MM.1S (cell line): Measurements from ENCODE around the gene PLCB1.

Experiments used
- DNase-seq: peaks from one replicate; pipeline ENCODE4 v3.0.0-alpha.2; 2015
- H2AFZ ChIP-seq: fragments of 300-600 bp; sonication (generic); 2 replicates; pipeline ENCODE4 v1.6.0; 2016; ENCODE audit warnings: antibody characterized with exemption, low read length
- H3F3A ChIP-seq: fragments of 300-600 bp; sonication (generic); 2 replicates; pipeline ENCODE4 v1.6.1; 2016; ENCODE audit warnings: mild to moderate bottlenecking, antibody characterized with exemption, low read length, moderate library complexity, mixed read lengths; ENCODE audit not compliant: insufficient read depth
- H3K27ac ChIP-seq: fragments of 300-600 bp; sonication (generic); 2 replicates; pipeline ENCODE4 v1.5.1; 2016; ENCODE audit warnings: mild to moderate bottlenecking, low read length
- H3K27me3 ChIP-seq: fragments of 300-600 bp; sonication (generic); replicated peaks from 2 replicates; pipeline ENCODE4 v1.6.0; 2016; ENCODE audit warnings: low read length; ENCODE audit not compliant: insufficient read depth
- H3K36me3 ChIP-seq: fragments of 300-600 bp; sonication (generic); replicated peaks from 2 replicates; pipeline ENCODE4 v1.6.1; 2016; ENCODE audit warnings: mild to moderate bottlenecking, low read length, mixed read lengths; ENCODE audit not compliant: insufficient read depth
- H3K4me1 ChIP-seq: fragments of 300-600 bp; sonication (generic); 2 replicates; pipeline ENCODE4 v1.6.1; 2016; ENCODE audit warnings: low read length, mixed read lengths
- H3K4me2 ChIP-seq: fragments of 300-600 bp; sonication (generic); 2 replicates; pipeline ENCODE4 v1.6.0; 2016; ENCODE audit warnings: low read depth, low read length
- H3K4me3 ChIP-seq: fragments of 300-600 bp; sonication (generic); 2 replicates; pipeline ENCODE4 v1.5.1; 2016; ENCODE audit warnings: low read length, mixed read lengths
- H3K79me2 ChIP-seq: fragments of 300-600 bp; sonication (generic); 2 replicates; pipeline ENCODE4 v1.6.1; 2016; ENCODE audit warnings: mixed run types, low read length, mixed read lengths
- H3K9ac ChIP-seq: fragments of 300-600 bp; sonication (generic); 2 replicates; pipeline ENCODE4 v1.6.1; 2016; ENCODE audit warnings: low read length, mixed read lengths
- H3K9me2 ChIP-seq: fragments of 300-600 bp; sonication (generic); replicated peaks from 2 replicates; pipeline ENCODE4 v1.6.1; 2016; ENCODE audit warnings: mild to moderate bottlenecking, low read length, mixed read lengths; ENCODE audit not compliant: insufficient read depth
- H3K9me3 ChIP-seq: fragments of 300-600 bp; sonication (generic); replicated peaks from 2 replicates; pipeline ENCODE4 v1.6.1; 2016; ENCODE audit warnings: mild to moderate bottlenecking, low read length, mixed read lengths; ENCODE audit not compliant: insufficient read depth
- H4K20me1 ChIP-seq: fragments of 300-600 bp; sonication (generic); 2 replicates; pipeline ENCODE4 v1.6.1; 2016; ENCODE audit warnings: mild to moderate bottlenecking, low read length, moderate library complexity, mixed read lengths; ENCODE audit not compliant: insufficient read depth
- CTCF ChIP-seq: fragments of 300-600 bp; sonication (generic); IDR thresholded peaks from 2 replicates; pipeline ENCODE4 v1.5.1; 2016; ENCODE audit warnings: antibody characterized with exemption, low read length, mixed read lengths
- EZH2 ChIP-seq: fragments of 300-600 bp; sonication (generic); optimal IDR thresholded peaks from 2 replicates; pipeline ENCODE3; 2017; ENCODE audit warnings: low read depth, mild to moderate bottlenecking, antibody characterized with exemption, low read length, mixed read lengths
- EZH2phosphoT487 ChIP-seq: fragments of 300-600 bp; sonication (generic); IDR thresholded peaks from 2 replicates; pipeline ENCODE4 v1.6.1; 2018; ENCODE audit warnings: antibody characterized with exemption, low read length

Gene PLCB1

DNA sequence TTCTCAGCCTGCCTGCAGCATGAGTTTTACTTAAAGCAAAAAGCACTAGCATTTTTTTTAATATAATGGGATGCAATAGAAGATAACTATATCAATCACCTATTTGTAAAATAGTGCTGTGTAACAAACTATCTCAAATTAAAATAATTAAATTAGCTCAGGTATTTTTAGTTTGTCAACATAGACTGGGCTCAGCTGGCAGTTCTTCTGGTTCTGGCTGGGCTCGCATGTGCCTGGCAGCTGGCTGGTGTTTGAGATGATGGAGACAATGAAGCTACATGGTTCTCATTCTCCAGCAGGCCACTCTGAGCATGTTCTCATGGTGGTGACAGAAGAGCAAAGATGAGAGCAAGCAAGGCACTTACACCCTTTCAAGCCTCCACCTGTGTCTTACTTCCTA lies 181.0 kb downstream of the PLCB1 start:
- no peak overlapping the region for H3K9ac ChIP-seq
- no peak overlapping the region for H3K27ac ChIP-seq
- H4K20me1 ChIP-seq = no peaks in the 10 kb centered on the region
- H3K4me3 ChIP-seq = no peak overlapping the region
- H3K4me2 ChIP-seq = no peak overlapping the region
- H3K36me3 ChIP-seq = no peaks in the 10 kb centered on the region
- H3K27me3 ChIP-seq = no peaks in the 10 kb centered on the region
- H3K9me2 ChIP-seq = no peaks in the 10 kb centered on the region
- DNase-seq = no peak
- TF ChIP-seq EZH2 (no peak), CTCF (no peak), EZH2phosphoT487 (no peak)
- no peaks in the 10 kb centered on the region for H3K9me3 ChIP-seq
- no peak overlapping the region for H2AFZ ChIP-seq
- peaks cover 5% of the 10 kb centered on the region for H3K4me1 ChIP-seq
- H3K79me2 ChIP-seq = no peaks in the 10 kb centered on the region
- no peaks in the 10 kb centered on the region for H3F3A ChIP-seq

DNA sequence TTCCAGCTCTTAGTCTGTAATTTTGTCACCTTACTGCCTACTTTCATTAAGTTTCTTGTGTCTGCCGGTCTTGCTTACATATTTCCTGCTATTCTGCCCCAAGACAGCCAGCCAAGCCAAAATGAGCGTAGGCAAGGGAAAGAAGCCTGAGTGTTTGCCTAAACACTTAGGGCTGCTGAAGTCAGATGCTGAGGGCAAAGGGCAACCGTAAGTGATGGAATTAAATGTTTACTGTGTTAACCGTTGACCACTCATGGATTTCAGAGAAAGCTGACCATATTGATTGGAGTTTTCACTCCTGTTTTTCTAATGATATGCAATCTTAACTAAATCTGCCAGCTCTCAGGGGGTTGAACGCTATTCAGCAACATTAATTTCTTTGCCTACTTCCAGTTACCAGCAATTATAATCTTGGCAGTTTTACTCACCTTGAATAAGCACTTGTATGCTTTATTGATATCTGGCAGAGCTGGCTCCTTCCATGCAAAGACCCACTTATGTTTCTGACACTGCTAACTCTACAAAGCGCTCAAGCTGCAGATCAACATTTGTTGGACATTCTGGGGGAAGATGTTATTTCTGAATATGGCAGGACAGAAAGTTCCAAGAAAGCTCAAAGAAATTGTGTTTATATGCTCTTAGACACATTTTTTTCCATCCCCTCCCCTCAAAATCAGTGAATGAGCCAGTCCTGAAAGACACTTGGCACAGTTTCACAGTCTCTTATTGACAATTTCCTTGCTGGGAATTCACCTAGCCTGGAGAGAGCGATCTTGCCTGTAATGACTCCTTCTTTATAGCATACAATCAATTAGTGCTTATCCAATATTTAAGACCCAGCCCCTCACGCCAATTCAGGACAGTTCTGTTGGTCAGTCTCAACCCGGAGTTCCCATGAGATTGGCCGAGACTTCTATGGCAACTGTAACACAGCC lies 183.8 kb downstream of the PLCB1 start:
- no peaks in the 10 kb centered on the region for H3K79me2 ChIP-seq
- no peaks in the 10 kb centered on the region for H3K27me3 ChIP-seq
- no peaks in the 10 kb centered on the region for H3K9me3 ChIP-seq
- no peaks in the 10 kb centered on the region for H3K4me1 ChIP-seq
- H3K9ac ChIP-seq = no peak overlapping the region
- no peaks in the 10 kb centered on the region for H3K9me2 ChIP-seq
- H2AFZ ChIP-seq = no peak overlapping the region
- no peak overlapping the region for H3K4me3 ChIP-seq
- H3K27ac ChIP-seq = no peak overlapping the region
- no peaks in the 10 kb centered on the region for H3F3A ChIP-seq
- no peak overlapping the region for H3K4me2 ChIP-seq
- TF ChIP-seq EZH2 (no peak), EZH2phosphoT487 (no peak), CTCF (no peak)
- no peaks in the 10 kb centered on the region for H3K36me3 ChIP-seq
- H4K20me1 ChIP-seq = no peaks in the 10 kb centered on the region
- no peak for DNase-seq

- H3F3A ChIP-seq = no peaks in the 10 kb centered on the region
- no peak overlapping the region for H2AFZ ChIP-seq
- no peaks in the 10 kb centered on the region for H3K9me2 ChIP-seq
- H4K20me1 ChIP-seq = no peaks in the 10 kb centered on the region
- no peaks in the 10 kb centered on the region for H3K36me3 ChIP-seq
- H3K4me3 ChIP-seq = no peak overlapping the region
- no peak for TF ChIP-seq CTCF
- TF ChIP-seq EZH2 = no peak
- no peak for TF ChIP-seq EZH2phosphoT487
- H3K27ac ChIP-seq = no peak overlapping the region
- no peak overlapping the region for H3K9ac ChIP-seq
- H3K4me2 ChIP-seq = no peak overlapping the region
- H3K27me3 ChIP-seq = no peaks in the 10 kb centered on the region
- no peaks in the 10 kb centered on the region for H3K79me2 ChIP-seq
- no peak for DNase-seq
- no peaks in the 10 kb centered on the region for H3K9me3 ChIP-seq
- no peaks in the 10 kb centered on the region for H3K4me1 ChIP-seq
These were observed 185.4 kb downstream of the PLCB1 start for GRCh38 chr20:8317448-8317847.
